PFSK-1 (cell line): ENCODE results near the gene IAH1. TPM values are rescaled to one million over a fixed set of nuclear protein-coding genes. Genes with fewer than 3 reads are reported as not detected.

ENCODE experiments used
- FOXP2 ChIP-seq: optimal IDR thresholded peaks from 2 replicates; pipeline ENCODE3; 2011; ENCODE audit warnings: borderline replicate concordance, control low read depth, inconsistent platforms; ENCODE audit not compliant: insufficient read depth; ENCODE audit errors: extremely low read length, extremely low read depth
- POLR2AphosphoS5 ChIP-seq: IDR thresholded peaks from 2 replicates; pipeline ENCODE4 v1.6.1; 2012; ENCODE audit warnings: low read depth, mild to moderate bottlenecking, control low read depth, low read length, moderate library complexity
- REST ChIP-seq, 2 experiments: IDR thresholded peaks; 2 replicates each; pipeline versions ENCODE4 v1.6.1 to v1.8.0; 2011 to 2012; ENCODE audit warnings: low read depth in 2 of 2, low read length in 2 of 2, control low read depth in 1 of 2, inconsistent platforms in 1 of 2, mild to moderate bottlenecking in 1 of 2, moderate library complexity in 1 of 2; ENCODE audit not compliant: insufficient read depth in 1 of 2
- SIN3A ChIP-seq: IDR thresholded peaks from 2 replicates; pipeline ENCODE4 v1.6.1; 2012; ENCODE audit warnings: mild to moderate bottlenecking, low read length, moderate library complexity, borderline replicate concordance; ENCODE audit not compliant: insufficient read depth
- TAF1 ChIP-seq: IDR thresholded peaks from 2 replicates; pipeline ENCODE4 v1.6.1; 2012; ENCODE audit warnings: low read length, control low read depth, borderline replicate concordance; ENCODE audit not compliant: insufficient read depth
- polyA plus RNA-seq: library from polyadenylated mRNA; unstranded; fragments of >200 nt; gene quantifications from one replicate; pipeline ENCODE4 v1.2.1, GENCODE V29; 2012; ENCODE audit warnings: low read depth, missing spikeins; ENCODE audit not compliant: insufficient read length

Gene IAH1, protein sequence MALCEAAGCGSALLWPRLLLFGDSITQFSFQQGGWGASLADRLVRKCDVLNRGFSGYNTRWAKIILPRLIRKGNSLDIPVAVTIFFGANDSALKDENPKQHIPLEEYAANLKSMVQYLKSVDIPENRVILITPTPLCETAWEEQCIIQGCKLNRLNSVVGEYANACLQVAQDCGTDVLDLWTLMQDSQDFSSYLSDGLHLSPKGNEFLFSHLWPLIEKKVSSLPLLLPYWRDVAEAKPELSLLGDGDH
- 1.3 TPM for polyA plus RNA-seq

GRCh38 chr2:9474361-9475057 lies at the start of gene IAH1:
Gene IAH1, plus strand, starts transcription at chr2:9474551. Its CDS starts 16 bp downstream, at chr2:9474567.
- no peak for TF ChIP-seq TAF1
- TF ChIP-seq FOXP2, result no peak
- TF ChIP-seq REST (IDR thresholded peaks at IDR 0.05; ENCODE audit: insufficient read depth in 1 of 2, low read depth in 2 of 2, low read length in 2 of 2), result no peak
- TF ChIP-seq POLR2AphosphoS5, result no peak
- no peak for TF ChIP-seq SIN3A

GRCh38 chr2:9428965-9429577 lies 45.3 kb upstream of the IAH1 start:
- TF ChIP-seq TAF1 (no peak), POLR2AphosphoS5 (no peak), SIN3A (no peak), REST (IDR thresholded peaks at IDR 0.05; ENCODE audit: insufficient read depth in 1 of 2, low read depth in 2 of 2, low read length in 2 of 2) (no peak), FOXP2 (no peak)

DNA sequence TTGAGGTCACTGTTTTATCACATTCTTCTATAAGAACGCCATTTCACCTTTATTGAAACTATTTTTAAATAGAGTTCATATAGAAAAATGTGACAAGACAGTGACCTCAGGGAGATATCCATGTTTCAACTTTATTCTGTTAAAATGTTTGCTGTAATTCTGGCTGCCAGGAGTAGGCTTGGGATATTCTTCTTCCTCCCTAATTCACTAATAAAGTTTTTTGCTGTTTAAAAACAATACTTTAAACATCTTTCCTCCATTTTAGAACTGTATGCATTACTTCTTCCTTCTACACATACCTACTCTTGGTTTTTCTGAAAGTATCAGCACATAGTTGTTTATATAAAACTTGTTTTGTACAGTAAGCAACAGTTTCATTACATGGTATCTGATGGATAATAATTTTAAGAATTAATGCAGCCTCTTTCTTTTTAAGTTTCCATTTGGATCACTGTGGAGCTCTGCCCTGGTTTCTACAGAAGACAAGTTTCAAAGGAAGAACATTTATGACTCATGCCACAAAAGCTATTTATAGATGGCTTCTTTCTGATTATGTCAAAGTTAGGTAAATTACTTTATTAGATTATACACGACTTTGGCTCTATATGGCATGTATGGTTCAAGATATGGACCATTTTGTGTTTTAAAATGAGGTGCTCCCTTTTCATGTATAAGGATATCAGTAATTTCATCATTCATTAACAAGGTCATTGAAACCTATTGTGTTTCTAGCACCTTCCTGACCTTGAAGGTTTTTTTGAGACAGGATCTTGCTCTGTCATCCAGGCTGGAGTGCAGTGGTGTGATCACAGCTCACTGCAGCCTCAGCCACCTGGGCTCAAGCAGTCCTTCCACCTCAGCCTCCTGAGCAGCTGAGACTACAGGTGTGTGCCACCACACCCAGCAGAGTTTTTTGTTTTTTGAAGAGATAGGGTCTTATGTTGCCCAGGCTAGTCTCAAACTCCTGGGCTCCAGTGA lies 43.7 kb upstream of the IAH1 start:
- no peak for TF ChIP-seq POLR2AphosphoS5
- no peak for TF ChIP-seq REST (IDR thresholded peaks at IDR 0.05; ENCODE audit: insufficient read depth in 1 of 2, low read depth in 2 of 2, low read length in 2 of 2)
- TF ChIP-seq SIN3A, result no peak

DNA sequence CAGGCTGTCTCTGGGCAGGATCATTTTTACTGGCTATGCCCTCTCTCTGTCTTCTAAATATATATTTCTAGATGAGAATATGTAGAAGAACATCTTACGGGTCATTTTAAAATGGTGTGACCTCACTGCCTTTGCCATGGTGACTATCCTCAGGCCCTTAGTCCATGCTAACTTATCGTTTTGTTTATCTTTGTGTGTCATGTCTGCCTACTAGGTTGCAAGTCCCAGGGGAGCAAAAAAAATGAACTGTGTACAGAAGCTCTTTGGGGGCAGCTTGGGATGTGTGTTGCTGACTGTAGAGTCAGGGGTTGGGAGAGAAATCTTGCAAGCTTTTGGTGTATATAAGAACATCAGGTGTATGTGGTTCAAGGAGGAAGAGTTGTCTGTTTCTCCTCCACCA lies 39.9 kb upstream of the IAH1 start:
- no peak for TF ChIP-seq FOXP2
- TF ChIP-seq TAF1, result no peak
- TF ChIP-seq REST (IDR thresholded peaks at IDR 0.05; ENCODE audit: insufficient read depth in 1 of 2, low read depth in 2 of 2, low read length in 2 of 2), result no peak
- TF ChIP-seq POLR2AphosphoS5, result no peak
- no peak for TF ChIP-seq SIN3A
